ENCODE data around the gene ZNF335.

Gene ZNF335

GRCh38 chr20:45943613-45944012 lies 28.4 kb downstream of the ZNF335 start:
- H3K27ac ChIP-seq, result no peak overlapping the region

GRCh38 chr20:45940469-45940868 lies 31.5 kb downstream of the ZNF335 start:
- no peak overlapping the region for H3K27ac ChIP-seq

More at GRCh38 chr20:45943613-45944012, 28.4 kb downstream of the ZNF335 start:
- TF ChIP-seq ZFX (IDR thresholded peaks at IDR 0.05), result no peak
- no peak for TF ChIP-seq CTCF (conservative IDR thresholded peaks at IDR 0.05)

GRCh38 chr20:45940053-45940452 lies 31.9 kb downstream of the ZNF335 start:
- H3K27ac ChIP-seq, result no peak overlapping the region
- TF ChIP-seq ZFX (IDR thresholded peaks at IDR 0.05) (no peak), CTCF (conservative IDR thresholded peaks at IDR 0.05) (no peak)

More at GRCh38 chr20:45940469-45940868, 31.5 kb downstream of the ZNF335 start:
- TF ChIP-seq CTCF (conservative IDR thresholded peaks at IDR 0.05) (no peak), ZFX (IDR thresholded peaks at IDR 0.05) (no peak)

GRCh38 chr20:45938727-45939438 lies 33.1 kb downstream of the ZNF335 start:
- H3K27ac ChIP-seq, result no peak overlapping the region
- TF ChIP-seq ZFX (IDR thresholded peaks at IDR 0.05), result no peak
- TF ChIP-seq CTCF (conservative IDR thresholded peaks at IDR 0.05), result no peak

GRCh38 chr20:45937765-45938164 lies 34.2 kb downstream of the ZNF335 start:
- TF ChIP-seq CTCF (conservative IDR thresholded peaks at IDR 0.05) (no peak), ZFX (IDR thresholded peaks at IDR 0.05) (no peak)
- no peak overlapping the region for H3K27ac ChIP-seq

GRCh38 chr20:45935416-45936046 lies 36.5 kb downstream of the ZNF335 start:
- peak overlapping the region; percentile 99 for H3K27ac ChIP-seq

More at GRCh38 chr20:45935416-45936046, 36.5 kb downstream of the ZNF335 start:
- TF ChIP-seq ZFX (IDR thresholded peaks at IDR 0.05), result no peak
- TF ChIP-seq CTCF (conservative IDR thresholded peaks at IDR 0.05), result no peak
